Stimulated activated CD4-positive, alpha-beta T cell treated with anti-CD3 and anti-CD28 coated beads, Interleukin-2, amount 100 ng/mL, for 4 hours (primary cell): ENCODE data around the gene SORCS1.

Experiments used
- DNase-seq: peaks from one replicate; pipeline ENCODE4 v3.0.0-alpha.2; 2020; ENCODE audit warnings: low read depth

The SORCS1 gene

DNA sequence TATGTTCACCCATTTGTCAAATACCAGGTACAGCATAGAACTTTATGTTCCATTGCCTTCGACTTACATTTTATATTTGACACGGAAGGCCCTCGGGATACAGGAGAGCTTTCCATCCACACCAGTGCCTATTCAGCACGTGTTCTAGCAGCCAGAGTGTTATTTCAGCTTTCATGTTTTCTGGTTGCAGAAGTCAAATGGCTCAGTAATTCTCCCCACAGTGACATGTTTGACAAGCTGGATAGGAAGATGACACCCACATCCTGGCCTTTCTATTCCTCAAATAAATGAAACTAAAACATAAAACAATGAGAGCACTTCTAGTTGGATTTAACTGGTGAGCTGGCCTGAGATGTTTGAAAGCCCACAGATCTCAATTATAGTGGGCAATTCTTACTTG lies 173.4 kb downstream of the SORCS1 start:
- no peak for DNase-seq

DNA sequence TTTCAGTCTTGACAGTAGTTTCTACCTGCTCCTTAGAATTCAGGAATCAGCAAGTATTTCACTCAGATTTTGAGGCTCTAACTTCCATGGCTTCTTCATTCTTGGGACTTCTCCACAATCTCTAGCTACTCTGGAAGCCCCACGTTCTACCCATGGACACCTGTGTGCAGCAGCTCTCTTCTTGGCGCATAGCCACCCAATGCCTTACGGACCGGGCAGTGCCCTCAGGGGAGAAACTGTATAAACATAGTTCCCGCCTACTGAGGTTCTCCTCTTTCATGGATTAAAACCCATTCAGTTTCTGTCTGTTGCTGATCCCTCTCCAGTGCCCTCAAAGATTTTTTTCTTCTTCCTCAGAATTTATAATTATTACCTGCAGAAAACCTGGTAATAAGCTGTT lies 177.1 kb downstream of the SORCS1 start:
- no peak for DNase-seq

DNA sequence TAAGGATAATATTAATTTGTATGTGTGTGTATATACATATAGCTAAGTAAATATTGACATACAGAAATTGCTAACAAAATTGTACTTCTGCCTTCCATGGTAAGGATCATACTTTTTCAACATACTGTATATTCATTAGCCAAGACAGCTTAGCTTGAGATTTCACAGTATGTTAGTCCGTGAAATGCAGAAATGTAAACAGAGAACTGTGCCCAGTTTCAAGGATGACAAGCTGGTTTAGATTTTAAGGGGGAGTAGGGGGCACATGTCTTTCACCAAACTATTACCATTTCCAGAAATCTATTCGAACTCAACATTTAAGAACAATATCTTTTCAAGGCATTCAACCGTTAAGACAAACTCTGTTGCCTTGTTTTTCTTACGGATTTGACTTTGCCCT lies 182.2 kb downstream of the SORCS1 start:
- DNase-seq, result no peak

DNA sequence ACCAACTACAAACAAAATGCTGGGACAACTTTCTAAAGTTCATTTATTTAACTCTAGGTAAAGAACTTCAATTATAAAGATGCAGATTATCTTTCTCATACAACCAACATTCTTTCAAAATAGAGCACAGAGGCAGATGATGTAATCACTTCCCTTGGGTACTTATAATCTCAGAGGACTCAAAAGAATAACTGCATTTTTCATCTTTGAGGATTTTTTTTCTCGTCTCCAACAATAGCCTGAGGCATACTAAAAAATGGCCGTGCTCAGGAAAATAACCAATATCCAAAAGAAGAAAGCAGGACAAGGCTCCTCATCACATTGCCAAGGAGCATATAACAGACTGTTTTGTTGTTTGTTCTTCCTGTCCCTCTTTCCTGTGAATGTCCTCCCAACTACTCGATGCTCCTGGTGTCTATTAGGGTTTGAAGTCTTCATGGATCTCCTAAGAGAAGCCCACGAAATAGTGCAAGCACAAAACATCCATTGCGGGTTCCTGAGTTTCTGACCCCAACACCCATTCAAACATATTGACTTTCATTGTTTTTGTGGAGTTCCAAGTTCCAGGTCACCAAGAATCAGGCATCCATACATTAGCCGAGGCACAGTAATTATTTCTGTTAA lies 182.9 kb downstream of the SORCS1 start:
- DNase-seq, result no peak

DNA sequence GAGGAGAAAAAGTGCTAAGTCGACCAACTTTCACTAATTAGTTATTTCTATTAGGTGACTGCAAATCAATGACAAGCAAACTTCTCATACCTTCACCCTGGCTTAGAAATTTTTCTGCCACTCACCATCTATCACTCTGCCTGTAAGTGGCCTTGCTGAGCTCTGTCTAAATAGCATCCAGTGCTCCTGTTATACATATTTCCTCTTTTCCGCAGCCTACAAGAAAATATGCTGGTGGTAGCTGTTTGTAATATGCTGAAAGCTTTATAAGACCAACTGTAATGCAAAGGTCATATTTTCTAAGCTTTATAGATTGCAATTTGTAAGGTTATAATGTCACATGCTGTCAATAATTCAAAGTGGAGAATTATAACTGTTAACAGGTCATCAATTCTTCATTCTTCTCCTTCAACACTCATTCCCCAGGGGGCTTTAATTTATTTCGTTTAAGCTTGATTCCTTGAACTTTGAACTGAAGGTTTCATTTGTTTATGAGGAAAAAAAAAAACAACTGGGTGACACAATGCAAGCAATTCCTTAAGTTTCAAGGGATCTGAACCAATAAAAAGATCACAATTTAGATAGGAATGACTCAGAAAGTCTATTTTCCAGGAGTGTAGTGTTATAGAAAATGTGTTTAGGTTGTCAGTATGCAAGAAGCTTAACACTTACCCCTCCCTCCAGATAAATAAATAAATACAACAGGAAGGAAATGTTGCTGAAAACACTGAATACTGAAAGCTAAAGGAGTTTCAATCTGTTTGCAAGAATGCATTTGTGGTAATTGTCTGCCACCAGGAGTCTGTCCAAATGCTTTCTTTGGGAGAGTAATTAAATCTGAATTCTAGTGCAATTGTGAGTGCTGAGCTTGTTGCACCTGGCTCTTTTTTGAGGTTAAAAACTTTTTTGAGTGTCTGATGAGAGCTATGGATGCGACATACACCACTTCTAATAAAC lies 183.7 kb downstream of the SORCS1 start:
- DNase-seq, result no peak

DNA sequence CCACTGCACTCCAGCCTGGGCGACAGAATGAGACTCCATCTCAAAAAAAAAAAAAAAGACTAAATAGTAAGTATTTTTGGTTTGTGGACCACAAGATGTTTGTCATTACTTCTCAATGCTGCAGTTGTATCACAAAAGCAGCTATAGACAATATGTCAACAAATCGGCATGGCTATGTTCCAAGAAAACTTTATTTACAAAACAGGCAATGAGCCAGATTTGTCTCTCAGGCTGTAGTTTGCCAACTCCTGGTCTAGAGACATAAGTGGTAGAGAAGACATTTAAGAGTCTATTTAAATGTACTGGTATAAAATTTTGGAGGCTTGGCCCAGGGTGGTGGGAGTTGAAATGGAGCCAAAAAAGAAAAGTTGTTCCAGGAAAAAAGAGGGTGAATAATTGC lies 185.8 kb downstream of the SORCS1 start:
- DNase-seq, result no peak

DNA sequence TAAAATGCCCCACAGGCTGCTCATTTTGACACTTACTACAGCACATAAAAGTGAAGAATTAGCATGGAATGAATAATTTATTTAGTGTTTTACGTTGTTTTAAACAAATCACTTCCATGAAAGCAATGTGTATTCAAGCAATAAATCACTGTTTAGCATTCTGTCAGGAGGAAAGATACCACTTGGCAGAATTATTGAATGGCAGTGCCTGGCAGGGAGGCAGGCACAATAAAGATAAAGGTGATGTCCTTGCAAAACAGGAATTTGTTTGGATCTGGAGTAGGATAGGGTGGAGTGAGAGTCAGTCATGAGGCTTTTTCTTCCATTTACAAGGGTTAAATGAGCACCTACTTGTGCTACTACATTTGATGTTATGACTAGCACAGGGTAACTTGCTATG lies 190.8 kb downstream of the SORCS1 start:
- DNase-seq, result no peak

DNA sequence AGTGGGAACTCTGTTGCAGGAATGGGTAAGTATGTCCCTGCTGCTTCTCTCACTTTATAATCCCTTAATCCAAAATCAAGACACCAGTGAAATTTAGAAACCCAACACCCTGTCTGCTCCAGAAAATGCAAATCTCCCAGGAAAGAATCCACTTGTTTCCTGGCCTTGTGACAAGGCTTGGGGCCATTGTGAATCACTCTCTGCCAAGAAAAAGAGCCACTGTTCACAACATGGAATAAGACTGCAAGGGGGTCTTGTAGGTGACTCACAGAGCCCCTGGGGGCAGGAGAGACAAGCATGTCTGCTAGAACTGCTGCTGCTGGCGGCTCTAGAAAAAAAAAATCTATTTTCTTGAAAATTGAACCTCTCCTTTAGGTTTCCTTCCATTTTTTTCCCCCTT lies 191.2 kb downstream of the SORCS1 start:
- DNase-seq, result no peak

DNA sequence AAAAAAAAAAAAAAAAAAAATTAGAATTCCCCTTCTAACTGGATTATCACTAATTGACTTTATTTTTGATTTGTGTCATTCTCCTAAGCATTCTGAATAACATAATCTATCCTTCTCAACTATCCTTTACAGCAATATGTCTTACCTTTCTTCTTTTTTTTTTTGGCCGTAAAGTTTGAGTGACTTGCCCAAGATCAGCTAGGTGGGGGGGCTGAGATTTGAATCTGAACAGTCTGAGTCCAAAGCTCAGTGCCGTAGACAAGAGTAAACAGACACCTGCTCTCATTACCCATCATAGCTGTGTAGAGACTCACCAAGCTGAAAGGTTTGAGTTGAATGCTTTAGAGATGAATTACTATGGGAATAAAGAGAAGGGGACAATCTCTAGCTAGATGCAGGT lies 192.1 kb downstream of the SORCS1 start:
- no peak for DNase-seq

DNA sequence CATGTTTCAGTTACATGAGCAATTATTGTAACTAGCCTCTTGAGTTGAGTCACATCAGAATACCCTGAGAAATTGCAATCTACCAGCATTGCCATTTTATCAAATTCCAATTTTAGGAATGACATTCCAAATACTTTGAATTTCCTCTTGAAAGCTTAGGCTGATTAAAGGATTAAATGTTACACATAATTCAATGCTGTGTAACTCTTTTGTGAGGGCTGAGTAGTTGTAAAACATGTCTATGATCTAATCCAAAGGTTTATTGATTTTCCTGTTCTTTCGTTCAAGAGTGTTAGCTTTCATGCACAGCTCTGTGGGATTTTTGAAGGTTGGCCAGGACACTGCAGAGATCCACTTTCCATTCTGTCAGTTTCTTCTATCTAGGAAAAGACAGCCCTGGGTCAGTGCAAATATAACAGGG lies 193.1 kb downstream of the SORCS1 start:
- DNase-seq, result no peak

DNA sequence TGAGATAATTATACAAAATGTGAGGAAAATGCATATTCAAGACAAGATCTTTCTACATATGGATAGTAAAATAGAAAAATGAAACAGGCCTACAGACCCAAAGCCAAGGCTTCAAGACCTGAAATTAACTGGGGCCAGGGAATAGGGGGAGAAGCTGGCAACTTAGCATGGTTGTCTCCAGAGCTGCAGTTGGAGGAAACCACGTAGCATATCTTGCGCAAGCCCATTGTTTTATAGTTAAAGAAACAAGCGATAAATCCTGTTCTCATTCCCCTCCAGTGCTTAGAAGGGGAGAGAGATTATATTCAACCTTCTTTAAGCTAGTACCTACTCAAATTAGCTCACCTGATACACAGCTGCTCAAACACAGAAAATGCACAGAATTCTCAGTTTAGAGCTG lies 197.1 kb downstream of the SORCS1 start:
- DNase-seq, result no peak

DNA sequence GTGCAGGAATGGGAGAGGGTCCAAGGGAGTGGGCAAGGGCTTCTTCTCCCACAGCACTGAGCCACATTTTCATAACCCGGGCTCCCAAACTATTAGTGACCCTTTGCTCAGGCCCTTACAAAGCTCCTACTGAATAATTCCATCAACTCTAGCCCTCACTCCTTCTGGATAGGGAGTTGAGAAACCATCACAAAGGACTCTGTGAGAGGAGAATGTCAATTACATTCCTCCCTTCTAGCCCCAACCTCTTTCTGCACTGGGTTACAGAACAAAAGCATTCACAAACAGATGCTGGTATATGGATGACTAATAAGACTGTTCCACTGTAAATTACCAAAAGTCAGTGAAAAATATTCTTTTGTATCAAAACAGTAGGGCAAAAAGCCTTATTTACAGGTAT lies 203.7 kb downstream of the SORCS1 start:
- DNase-seq, result no peak

DNA sequence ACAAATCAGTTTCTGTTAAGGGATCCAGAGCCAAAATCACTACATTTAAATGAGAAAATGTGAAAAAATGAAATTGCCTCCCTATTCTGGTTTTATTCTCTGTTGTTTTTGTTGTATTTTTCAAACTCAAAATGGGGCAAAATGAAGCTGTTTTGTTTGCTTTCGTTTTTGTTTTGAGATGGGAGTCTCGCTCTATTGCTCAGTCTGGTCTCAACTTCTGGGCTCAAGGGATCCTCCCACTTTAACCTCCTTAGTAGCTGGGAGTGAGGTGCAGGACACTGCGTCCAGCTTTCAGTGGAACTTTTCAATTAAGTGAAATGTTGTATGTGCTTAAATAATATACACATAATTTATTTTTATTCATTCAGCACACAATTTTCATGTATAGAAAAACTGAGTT lies 205.0 kb downstream of the SORCS1 start:
- DNase-seq, result no peak

DNA sequence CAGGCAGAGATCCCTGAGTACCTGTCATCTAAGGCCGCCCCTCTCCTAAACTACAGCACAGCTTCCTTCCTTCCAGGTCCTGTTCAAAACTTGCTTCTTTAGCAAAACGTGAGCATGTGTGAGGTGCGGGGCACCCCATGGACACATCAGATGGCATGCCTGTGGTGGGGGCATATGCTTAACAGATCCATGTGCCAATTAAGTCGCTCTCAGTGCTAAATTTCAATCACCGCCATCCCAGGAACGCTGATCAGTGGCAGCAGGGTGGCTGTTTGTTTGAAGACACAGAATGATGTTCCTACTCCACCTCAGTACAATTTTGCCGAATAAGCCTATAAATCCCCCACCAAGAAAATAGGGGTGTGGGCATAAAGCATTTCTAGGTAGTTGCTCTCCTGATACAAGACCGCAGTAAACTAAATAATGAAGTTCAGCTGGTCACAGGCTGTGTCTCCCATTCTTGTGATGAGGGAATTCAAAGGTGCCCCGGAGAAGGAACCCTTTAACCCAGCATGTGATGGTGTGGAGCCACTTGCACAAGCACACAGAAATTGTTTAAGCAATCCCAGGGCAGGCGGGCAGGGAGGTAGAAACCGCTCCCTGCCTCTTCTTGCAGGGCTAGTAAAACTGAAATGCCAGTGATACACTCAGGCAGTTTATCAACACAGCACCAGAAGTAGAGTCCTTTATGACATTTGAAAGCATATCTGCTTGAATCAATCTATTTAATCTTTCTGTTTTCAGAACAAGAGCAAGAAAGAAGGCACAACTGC lies 205.7 kb downstream of the SORCS1 start:
- no peak for DNase-seq

DNA sequence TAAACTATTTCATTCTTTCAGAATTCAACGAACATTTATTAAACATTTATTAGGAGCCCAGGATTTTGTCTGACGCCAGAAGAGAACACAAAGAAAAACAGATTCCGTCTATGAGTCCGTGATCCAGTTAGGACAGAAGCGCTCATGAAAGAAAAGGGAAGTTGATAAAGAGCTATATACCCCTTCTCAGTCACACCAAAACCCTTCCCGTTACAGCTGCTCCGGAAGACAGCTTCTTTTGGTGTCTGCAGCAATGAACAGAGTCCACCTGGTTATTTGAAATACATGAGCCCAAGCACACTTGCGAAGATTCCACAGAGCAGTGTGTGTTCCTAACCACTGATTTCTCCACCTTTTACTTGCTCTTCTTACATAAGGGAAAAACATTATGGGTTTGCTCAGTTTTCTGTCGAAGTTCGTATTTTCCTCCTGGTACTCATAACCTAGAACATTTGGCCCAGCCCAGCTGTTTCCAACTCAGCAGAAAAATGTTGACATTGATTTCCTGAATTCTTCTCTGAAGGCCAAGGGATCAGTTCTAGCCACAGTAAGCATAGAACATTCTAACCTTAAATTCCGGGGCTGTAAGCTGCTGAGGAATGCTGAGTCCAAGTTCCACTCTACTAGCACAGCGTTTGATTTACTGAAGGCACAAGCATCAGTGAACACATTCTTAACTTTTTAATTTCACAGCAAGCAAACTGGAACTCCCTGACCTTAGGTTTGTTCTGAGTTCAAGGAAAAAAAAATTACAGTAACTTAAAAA lies 206.5 kb downstream of the SORCS1 start:
- DNase-seq, result no peak

DNA sequence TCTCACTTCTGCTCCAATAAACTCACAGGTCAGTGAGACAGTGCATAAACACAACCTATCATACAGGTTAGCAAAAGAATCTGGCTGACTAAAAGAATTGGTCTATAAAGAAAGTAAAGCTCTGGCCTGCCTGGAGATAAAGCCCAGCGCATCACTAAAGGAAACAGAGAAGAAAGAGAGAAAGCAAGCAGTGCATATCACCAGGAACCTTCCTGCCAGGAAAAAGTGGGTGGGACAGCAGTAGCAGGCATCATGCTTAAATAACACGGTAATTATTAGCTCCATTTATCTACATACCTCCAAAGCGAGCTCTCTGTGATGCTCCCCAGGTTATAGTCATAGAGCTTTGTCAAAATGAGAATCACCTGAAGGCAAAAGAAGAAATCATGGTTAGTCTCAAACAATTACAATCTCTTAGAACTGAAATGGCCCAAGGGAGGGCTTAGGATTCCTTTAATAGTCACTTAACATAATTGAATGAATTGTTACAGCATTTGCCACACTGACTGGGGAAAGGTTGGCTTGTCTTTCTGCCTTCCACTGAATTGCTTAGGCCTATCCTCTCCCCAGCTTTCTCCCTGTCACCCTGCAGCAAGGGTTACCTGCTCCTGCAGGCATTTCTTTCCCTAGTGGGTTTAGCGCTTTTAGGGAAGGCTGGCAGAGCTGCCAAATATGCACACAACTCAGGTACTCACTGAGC lies 208.1 kb downstream of the SORCS1 start:
- DNase-seq, result no peak

DNA sequence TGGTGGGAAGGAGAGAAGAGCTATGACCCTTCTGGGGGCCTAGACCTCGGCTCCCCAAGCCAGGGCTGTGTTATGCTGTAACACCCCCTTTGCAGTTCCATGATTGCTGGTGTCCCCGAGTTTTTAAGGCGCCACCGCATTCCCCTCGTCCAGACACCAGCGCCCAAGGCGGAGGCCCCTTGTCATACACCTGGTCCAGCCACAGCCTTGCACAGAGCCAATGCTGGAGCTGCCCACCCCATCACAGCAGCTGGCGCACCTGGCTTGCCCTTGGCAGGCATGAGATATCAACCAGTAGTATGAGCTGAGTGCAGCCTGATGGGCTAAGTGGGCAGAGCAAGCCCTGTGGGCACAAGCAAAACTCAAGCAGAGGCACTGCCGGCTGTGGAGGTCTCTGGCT lies 209.4 kb downstream of the SORCS1 start:
- DNase-seq, result no peak

DNA sequence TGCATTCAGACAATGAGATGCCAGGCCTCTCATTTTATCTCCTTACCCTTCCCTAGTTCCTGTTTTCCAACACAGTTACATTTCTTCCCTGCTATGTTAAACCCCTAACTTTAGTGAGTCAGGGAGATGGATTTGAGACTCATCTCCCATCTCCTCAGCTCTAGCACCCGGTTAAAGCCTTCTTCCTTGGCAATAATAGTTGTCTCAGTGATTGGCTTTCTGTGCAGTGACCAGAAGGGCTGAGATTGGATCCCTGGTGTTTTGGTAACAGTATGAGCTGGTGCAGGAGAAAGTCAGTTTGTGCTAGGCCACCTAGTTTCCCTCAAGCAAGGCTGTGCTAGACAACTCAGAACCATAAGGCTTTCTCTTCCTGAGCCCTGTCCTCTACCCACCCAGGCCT lies 212.5 kb downstream of the SORCS1 start:
- DNase-seq, result no peak

DNA sequence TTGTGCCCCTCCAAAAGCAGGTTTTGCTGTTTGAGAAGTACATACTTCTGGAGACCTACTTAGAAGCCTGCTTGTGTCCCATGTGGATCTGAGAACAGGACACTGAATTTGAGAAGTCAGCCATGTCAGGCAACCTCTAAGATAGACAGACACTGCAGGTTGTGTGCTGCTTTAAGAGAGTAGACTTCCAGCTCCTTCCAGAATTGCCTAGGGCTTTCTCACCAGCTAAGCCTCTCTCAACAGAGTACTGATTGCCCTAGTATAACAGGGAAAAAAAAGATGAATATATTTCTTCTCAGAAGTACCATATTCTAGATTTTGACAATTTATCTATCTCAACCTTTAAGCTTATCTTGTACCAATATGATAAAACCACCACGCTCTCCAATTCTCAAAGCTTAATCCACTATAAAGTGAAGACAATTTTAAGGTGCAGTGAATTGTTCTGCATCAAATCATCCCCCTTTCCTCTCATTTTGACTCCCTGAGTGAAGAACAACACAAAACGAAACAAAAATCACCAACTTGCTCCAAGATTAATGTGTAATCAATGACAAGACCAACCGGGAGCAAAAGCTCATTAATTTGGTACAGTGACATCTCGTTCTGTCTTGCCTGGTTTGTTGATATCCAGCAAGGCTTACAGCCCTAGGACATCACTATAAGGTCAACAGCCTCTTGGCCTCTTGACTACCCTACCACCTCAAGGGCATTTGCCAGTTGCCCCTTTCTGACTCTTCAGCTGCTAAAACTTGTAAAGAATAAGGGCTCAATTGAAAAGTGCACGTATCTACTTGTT lies 214.6 kb downstream of the SORCS1 start:
- no peak for DNase-seq

DNA sequence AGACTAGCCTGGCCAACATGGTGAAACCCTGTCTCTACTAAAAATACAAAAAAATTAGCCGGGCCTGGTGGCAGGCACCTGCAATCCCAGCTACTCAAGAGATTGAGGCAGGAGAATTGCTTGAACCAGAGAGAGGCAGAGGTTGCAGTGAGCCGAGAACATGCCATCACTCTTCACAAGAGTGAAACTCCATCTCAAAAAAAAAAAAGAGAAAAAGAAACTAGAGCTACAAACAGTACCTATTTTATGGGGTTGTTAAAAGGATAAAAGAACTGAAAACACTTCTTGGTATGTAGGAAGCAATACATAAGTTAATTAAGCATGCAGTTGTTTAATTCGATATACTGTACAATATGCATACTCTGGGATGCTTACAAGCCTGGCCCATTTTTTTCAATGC lies 216.9 kb downstream of the SORCS1 start:
- no peak for DNase-seq
